GM12875 (cell line): ENCODE results near the gene MYO5C.
"Not testable (repeated sequence)": the region's sequence is repeated elsewhere in the genome, so short reads cannot be mapped to it uniquely, and the experiment has no call there.

Experiments used
- H3K4me3 ChIP-seq: one replicate; pipeline ENCODE4 v1.5.1; 2011; ENCODE audit warnings: low read depth, low read length, control low read depth
- CTCF ChIP-seq: IDR thresholded peaks from 2 replicates; pipeline ENCODE4 v1.5.1; 2011; ENCODE audit warnings: low read depth, mild to moderate bottlenecking, control low read depth, inconsistent platforms, low read length, moderate library complexity, borderline replicate concordance; ENCODE audit not compliant: insufficient read depth

MYO5C gene

GRCh38 chr15:52288051-52288942 is 7.3 kb downstream of the MYO5C start:
- TF ChIP-seq CTCF: no peak
- no peak overlapping the region for H3K4me3 ChIP-seq

GRCh38 chr15:52287114-52287513 is 8.5 kb downstream of the MYO5C start:
- no peak for TF ChIP-seq CTCF
- no peak overlapping the region for H3K4me3 ChIP-seq

- not testable (repeated sequence) for H3K4me3 ChIP-seq
Measured at GRCh38 chr15:52285941-52286340, 9.7 kb downstream of the MYO5C start.

GRCh38 chr15:52284164-52284563 is 11.4 kb downstream of the MYO5C start:
- no peak for TF ChIP-seq CTCF
- no peak overlapping the region for H3K4me3 ChIP-seq

- TF ChIP-seq CTCF: no peak
Measured at GRCh38 chr15:52283281-52283680, 12.3 kb downstream of the MYO5C start.

GRCh38 chr15:52282418-52282817 is 13.2 kb downstream of the MYO5C start:
- no peak for TF ChIP-seq CTCF

More at GRCh38 chr15:52283281-52283680, 12.3 kb downstream of the MYO5C start:
- H3K4me3 ChIP-seq: no peak overlapping the region

GRCh38 chr15:52281085-52282035 is 14.2 kb downstream of the MYO5C start:
- no peak for TF ChIP-seq CTCF
- no peak overlapping the region for H3K4me3 ChIP-seq

More at GRCh38 chr15:52282418-52282817, 13.2 kb downstream of the MYO5C start:
- no peak overlapping the region for H3K4me3 ChIP-seq
